Calu3 (cell line): ENCODE measurements around the gene HMGXB3. TPM values are rescaled to one million over a fixed set of nuclear protein-coding genes. Genes with fewer than 3 reads are reported as not detected.

ENCODE experiments used
- BruUV-seq: library from RNA; stranded (reverse); fragments of 400-500 nt; replicated peaks from 2 replicates; lab custom pipeline; 2021; lab: Mats Ljungman, UMichigan
- CTCF ChIA-PET: fragments of 300-600 bp; sonication (Branson Sonifier 250); formaldehyde crosslinking; loops from one replicate; lab custom pipeline; 2022; ENCODE audit warnings: antibody characterized with exemption; lab: Charles Lee
- DNase-seq: peaks from one replicate; pipeline ENCODE4 v3.0.0; 2022
- H3K27ac Mint-ChIP-seq: one replicate; pipeline ENCODE4 v1.8.0; 2022; ENCODE audit warnings: mixed read lengths; ENCODE audit not compliant: unreplicated experiment
- H3K27me3 Mint-ChIP-seq: one replicate; pipeline ENCODE4 v1.8.0; 2022; ENCODE audit warnings: mixed read lengths; ENCODE audit not compliant: unreplicated experiment
- H3K36me3 Mint-ChIP-seq: one replicate; pipeline ENCODE4 v1.8.0; 2022; ENCODE audit warnings: mild to moderate bottlenecking, moderate library complexity, mixed read lengths; ENCODE audit not compliant: insufficient read depth, unreplicated experiment
- H3K4me1 Mint-ChIP-seq: one replicate; pipeline ENCODE4 v1.8.0; 2022; ENCODE audit warnings: mild to moderate bottlenecking, low read depth, mixed read lengths; ENCODE audit not compliant: unreplicated experiment
- H3K4me3 Mint-ChIP-seq: one replicate; pipeline ENCODE4 v1.8.0; 2022; ENCODE audit warnings: mild to moderate bottlenecking, low read depth, moderate library complexity, mixed read lengths; ENCODE audit not compliant: unreplicated experiment
- H3K9me3 Mint-ChIP-seq: one replicate; pipeline ENCODE4 v1.8.0; 2022; ENCODE audit warnings: low read depth, mixed read lengths; ENCODE audit not compliant: unreplicated experiment
- intact Hi-C: fragments of 100-400 bp; cut with micrococcal nuclease; formaldehyde crosslinking; loops from one replicate; pipeline ENCODE4 v1.10.0; 2022; ENCODE audit not compliant: unreplicated experiment
- total RNA-seq: library from RNA; stranded (reverse); gene quantifications from 2 replicates; pipeline ENCODE4 v1.2.3, GENCODE V29; 2022
- TF ChIP-seq, protein P1 (sequence below): fragments of 200-600 bp; IDR thresholded peaks from one replicate; pipeline ENCODE4 v1.8.0; 2022; ENCODE audit warnings: antibody characterized with exemption; ENCODE audit not compliant: unreplicated experiment

The HMGXB3 gene
- total RNA-seq, 1 experiment from 2014 or later: 58.2 TPM

DNA sequence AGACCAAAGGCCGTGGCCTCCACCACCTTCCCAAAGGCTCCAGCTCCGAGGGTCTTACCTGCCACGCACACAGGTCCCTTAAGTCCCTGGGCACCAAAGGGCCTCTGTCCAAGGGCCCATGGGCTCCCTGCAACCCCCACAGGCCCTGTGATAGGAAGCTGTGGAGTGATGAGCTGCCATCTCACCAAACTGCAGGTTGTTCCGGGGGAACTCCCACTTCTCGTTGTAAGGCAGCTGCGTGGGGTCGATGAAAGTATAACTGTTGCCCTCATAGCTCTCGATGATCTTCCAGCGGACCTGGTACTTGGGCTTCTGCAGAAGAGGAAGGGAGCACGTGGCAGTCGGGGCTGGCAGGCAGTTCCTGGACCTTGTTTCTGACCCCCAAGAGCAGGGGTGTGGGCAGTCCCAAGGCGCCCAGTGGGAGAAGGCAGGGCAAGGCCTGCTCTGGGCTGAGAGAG is 61.0 kb downstream of the HMGXB3 start:
- TF ChIP-seq, protein P1, sequence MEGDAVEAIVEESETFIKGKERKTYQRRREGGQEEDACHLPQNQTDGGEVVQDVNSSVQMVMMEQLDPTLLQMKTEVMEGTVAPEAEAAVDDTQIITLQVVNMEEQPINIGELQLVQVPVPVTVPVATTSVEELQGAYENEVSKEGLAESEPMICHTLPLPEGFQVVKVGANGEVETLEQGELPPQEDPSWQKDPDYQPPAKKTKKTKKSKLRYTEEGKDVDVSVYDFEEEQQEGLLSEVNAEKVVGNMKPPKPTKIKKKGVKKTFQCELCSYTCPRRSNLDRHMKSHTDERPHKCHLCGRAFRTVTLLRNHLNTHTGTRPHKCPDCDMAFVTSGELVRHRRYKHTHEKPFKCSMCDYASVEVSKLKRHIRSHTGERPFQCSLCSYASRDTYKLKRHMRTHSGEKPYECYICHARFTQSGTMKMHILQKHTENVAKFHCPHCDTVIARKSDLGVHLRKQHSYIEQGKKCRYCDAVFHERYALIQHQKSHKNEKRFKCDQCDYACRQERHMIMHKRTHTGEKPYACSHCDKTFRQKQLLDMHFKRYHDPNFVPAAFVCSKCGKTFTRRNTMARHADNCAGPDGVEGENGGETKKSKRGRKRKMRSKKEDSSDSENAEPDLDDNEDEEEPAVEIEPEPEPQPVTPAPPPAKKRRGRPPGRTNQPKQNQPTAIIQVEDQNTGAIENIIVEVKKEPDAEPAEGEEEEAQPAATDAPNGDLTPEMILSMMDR: no peak
- intact Hi-C loops: no loop called here
- Mint-ChIP-seq H3K36me3 (peaks cover 13% of the 10 kb centered on the region), H3K9me3 (no peaks in the 10 kb centered on the region), H3K27ac (no peak overlapping the region), H3K4me3 (no peak overlapping the region), H3K27me3 (peaks cover 49% of the 10 kb centered on the region), H3K4me1 (no peaks in the 10 kb centered on the region)
- no TSS peak for BruUV-seq
- DNase-seq: no peak
- CTCF ChIA-PET: interaction anchor here (0.6 kb wide), 2 partner anchors 264 to 414 kb away, joined by 3 read pairs; no protein-coding TSS in a partner anchor

DNA sequence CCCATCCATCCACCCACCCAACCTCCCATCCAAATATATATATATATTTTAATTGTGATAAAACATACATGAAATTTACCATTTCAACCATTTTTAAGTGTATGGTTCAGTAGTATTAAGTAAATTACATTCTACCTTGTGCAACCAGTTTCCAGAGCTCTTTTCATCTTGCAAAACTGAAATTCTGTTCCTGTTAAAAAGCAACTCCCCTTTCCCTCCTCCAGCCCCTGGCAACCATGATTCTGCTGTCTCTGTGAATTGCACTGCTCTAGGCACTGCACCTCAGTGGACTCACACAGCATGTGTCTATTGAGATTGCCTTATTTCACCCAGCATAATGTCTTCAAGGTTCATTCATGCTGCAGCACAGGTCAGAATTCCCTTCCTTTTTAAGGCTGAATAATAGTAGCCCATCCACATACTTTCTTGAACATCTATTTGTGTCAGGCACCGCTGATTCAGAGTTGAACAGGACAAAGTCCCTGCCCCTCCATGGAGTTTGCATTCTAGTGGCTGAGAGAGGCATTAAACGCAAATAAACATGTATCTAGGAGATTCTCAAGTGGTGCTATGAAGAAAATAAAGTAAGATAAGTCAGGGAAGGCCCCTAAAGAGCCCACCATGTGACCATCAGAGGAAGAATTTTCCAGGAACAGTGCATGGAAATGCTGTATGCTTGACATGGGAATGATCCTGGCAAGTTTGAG is 61.8 kb downstream of the HMGXB3 start:
- no peaks in the 10 kb centered on the region for H3K9me3 Mint-ChIP-seq
- intact Hi-C loops: no loop called here
- no peak overlapping the region for H3K27ac Mint-ChIP-seq
- no TSS peak for BruUV-seq
- peaks cover 57% of the 10 kb centered on the region for H3K27me3 Mint-ChIP-seq
- TF ChIP-seq, protein P1: no peak
- no peak overlapping the region for H3K4me3 Mint-ChIP-seq
- H3K4me1 Mint-ChIP-seq: no peaks in the 10 kb centered on the region
- no peak for DNase-seq
- peaks cover 8% of the 10 kb centered on the region for H3K36me3 Mint-ChIP-seq
- CTCF ChIA-PET: interaction anchor here (0.6 kb wide), 1 partner anchor 264 kb away, joined by 3 read pairs; no protein-coding TSS in a partner anchor

DNA sequence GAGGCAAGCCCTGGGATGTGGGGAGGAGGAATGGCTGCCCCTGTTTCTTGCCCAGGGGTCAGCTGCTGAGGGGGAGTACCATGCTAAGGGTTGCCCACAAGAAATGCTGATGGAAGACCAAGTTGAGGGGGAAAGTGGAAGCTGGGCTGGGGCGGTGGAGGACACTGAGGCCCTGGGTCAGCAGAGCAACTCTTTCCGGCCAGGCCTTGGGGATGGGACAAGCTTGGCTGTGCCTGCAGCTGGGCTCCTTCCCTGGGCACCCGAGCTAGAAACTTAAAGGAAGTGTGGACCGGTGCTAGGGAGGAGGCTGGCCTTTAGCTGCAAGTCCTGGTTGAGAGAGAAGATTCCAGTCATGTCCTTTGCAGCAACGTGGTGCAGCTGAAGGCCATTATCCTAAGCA is 63.1 kb downstream of the HMGXB3 start:
- no TSS peak for BruUV-seq
- H3K27me3 Mint-ChIP-seq: peaks cover 59% of the 10 kb centered on the region
- CTCF ChIA-PET: no interaction called here
- H3K27ac Mint-ChIP-seq: no peak overlapping the region
- no peak for DNase-seq
- H3K9me3 Mint-ChIP-seq: no peaks in the 10 kb centered on the region
- TF ChIP-seq, protein P1: no peak
- H3K36me3 Mint-ChIP-seq: peaks cover under 1% of the 10 kb centered on the region
- H3K4me3 Mint-ChIP-seq: no peak overlapping the region
- H3K4me1 Mint-ChIP-seq: peaks cover 4% of the 10 kb centered on the region
- intact Hi-C loops: no loop called here

DNA sequence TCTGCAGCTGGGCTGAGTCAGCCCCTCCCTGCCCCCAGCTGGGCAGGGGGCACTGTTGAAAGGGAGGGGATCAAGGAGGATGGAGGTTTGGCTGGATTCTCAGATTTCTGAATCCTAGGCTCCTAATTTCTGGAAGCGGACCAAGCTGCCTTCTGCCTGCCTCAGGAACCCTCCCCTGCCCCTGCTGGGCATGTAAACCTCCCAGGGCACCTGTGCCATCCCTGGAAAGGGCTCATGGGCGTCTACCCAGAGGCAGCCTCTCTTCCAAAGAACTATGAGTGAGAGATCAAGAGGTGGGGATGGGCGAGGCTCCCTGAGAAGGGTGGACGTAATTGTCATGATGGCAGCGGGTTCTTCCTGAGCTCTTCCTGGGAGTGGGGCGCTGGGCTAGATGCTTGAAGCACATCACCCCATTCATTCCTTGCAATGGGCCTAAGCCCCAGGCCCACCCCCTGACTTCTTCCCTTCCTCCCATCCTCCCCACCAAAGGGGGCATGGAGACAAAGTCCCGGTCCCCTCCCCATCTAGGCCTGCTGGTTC is 64.2 kb downstream of the HMGXB3 start:
- H3K4me1 Mint-ChIP-seq: peaks cover 8% of the 10 kb centered on the region
- H3K9me3 Mint-ChIP-seq: no peaks in the 10 kb centered on the region
- H3K36me3 Mint-ChIP-seq: no peaks in the 10 kb centered on the region
- peaks cover 59% of the 10 kb centered on the region for H3K27me3 Mint-ChIP-seq
- CTCF ChIA-PET: no interaction called here
- H3K27ac Mint-ChIP-seq: no peak overlapping the region
- intact Hi-C loops: no loop called here
- H3K4me3 Mint-ChIP-seq: no peak overlapping the region
- TF ChIP-seq, protein P1: no peak
- DNase-seq: no peak
- no TSS peak for BruUV-seq
